KMS-11 (cell line): ENCODE data around the gene HRAS.

Experiments
- H2AFZ ChIP-seq: fragments of 200-600 bp; sonication (generic); 2 replicates; pipeline ENCODE4 v1.6.1; 2016; ENCODE audit warnings: antibody characterized with exemption, mixed run types, low read depth
- H3K27ac ChIP-seq: fragments of 200-600 bp; sonication (generic); 2 replicates; pipeline ENCODE4 v1.6.1; 2016; ENCODE audit warnings: mild to moderate bottlenecking, mixed run types
- H3K27me3 ChIP-seq: fragments of 200-600 bp; sonication (generic); 2 replicates; pipeline ENCODE4 v1.6.1; 2017; ENCODE audit warnings: mild to moderate bottlenecking, low read depth, mixed run types, moderate library complexity; ENCODE audit not compliant: insufficient read depth
- H3K36me3 ChIP-seq: fragments of 200-600 bp; sonication (generic); 2 replicates; pipeline ENCODE4 v1.6.1; 2017; ENCODE audit warnings: mild to moderate bottlenecking, mixed run types; ENCODE audit not compliant: insufficient read depth
- H3K4me1 ChIP-seq: fragments of 200-600 bp; sonication (generic); 2 replicates; pipeline ENCODE4 v1.6.1; 2016; ENCODE audit warnings: mild to moderate bottlenecking, low read depth, mixed run types; ENCODE audit not compliant: poor library complexity, severe bottlenecking
- H3K4me2 ChIP-seq: fragments of 200-600 bp; sonication (generic); 2 replicates; pipeline ENCODE4 v1.7.0; 2016; ENCODE audit warnings: mild to moderate bottlenecking, mixed run types
- H3K4me3 ChIP-seq: fragments of 200-600 bp; sonication (generic); IDR thresholded peaks from 2 replicates; pipeline ENCODE4 v1.6.1; 2017; ENCODE audit warnings: low read depth, low read length, mixed read lengths; ENCODE audit not compliant: insufficient read depth
- H3K79me2 ChIP-seq: fragments of 200-600 bp; sonication (generic); 2 replicates; pipeline ENCODE4 v1.6.1; 2016; ENCODE audit warnings: low read depth, mixed run types; ENCODE audit not compliant: insufficient read depth
- H3K9ac ChIP-seq: fragments of 200-600 bp; sonication (generic); 2 replicates; pipeline ENCODE4 v1.6.1; 2016; ENCODE audit warnings: mild to moderate bottlenecking, mixed run types
- H4K20me1 ChIP-seq: fragments of 200-600 bp; sonication (generic); 2 replicates; pipeline ENCODE4 v1.6.1; 2016; ENCODE audit warnings: mild to moderate bottlenecking, mixed run types; ENCODE audit not compliant: insufficient read depth
- TF ChIP-seq, protein P1 (sequence below): fragments of 200-600 bp; sonication (generic); conservative IDR thresholded peaks from 2 replicates; pipeline ENCODE4 v1.6.1; 2017; ENCODE audit warnings: low read depth, mild to moderate bottlenecking, antibody characterized with exemption, low read length, moderate library complexity, mixed read lengths

HRAS gene

DNA sequence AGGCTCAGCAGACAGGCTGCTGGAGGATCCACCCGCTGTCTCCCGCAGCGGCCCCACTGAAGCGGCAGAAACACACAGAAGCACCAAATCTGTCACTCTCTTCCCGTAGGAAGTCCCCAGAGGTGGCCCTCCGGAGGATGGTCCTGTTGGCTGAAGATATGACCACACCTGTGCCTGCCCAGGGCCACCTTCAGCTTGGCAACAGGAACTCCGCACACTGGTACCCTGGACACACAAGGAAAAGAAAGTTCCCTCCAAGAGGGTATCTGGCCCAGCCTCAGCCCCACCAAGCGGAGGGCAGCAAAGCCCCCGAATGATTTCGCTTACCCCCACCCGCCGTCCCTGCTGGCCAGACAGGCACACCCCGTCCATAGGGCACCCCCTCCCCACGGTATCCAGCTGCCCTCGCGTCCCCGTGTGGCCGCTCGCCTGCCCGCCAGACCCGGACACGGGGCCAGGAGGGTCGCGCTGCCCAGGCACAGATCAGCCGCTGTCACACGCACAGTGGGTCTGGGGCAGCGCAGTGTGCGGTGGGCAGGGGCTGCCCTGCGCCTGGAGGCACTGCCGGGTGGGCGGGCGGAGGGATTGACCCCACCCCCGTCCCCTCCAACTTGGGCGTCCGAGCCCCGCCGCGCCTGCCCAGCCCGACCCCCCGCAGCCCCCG lies 32.4 kb upstream of the HRAS start:
- TF ChIP-seq, protein P1, sequence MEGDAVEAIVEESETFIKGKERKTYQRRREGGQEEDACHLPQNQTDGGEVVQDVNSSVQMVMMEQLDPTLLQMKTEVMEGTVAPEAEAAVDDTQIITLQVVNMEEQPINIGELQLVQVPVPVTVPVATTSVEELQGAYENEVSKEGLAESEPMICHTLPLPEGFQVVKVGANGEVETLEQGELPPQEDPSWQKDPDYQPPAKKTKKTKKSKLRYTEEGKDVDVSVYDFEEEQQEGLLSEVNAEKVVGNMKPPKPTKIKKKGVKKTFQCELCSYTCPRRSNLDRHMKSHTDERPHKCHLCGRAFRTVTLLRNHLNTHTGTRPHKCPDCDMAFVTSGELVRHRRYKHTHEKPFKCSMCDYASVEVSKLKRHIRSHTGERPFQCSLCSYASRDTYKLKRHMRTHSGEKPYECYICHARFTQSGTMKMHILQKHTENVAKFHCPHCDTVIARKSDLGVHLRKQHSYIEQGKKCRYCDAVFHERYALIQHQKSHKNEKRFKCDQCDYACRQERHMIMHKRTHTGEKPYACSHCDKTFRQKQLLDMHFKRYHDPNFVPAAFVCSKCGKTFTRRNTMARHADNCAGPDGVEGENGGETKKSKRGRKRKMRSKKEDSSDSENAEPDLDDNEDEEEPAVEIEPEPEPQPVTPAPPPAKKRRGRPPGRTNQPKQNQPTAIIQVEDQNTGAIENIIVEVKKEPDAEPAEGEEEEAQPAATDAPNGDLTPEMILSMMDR: no peak
- Histone ChIP-seq H3K79me2 (no peaks in the 10 kb centered on the region), H2AFZ (peak overlapping the region; percentile 47), H3K27ac (no peak overlapping the region), H3K27me3 (no peaks in the 10 kb centered on the region), H3K9ac (no peak overlapping the region), H4K20me1 (no peaks in the 10 kb centered on the region), H3K4me2 (peak overlapping the region; percentile 33), H3K4me3 (no peak overlapping the region), H3K4me1 (peaks cover 3% of the 10 kb centered on the region), H3K36me3 (no peaks in the 10 kb centered on the region)

DNA sequence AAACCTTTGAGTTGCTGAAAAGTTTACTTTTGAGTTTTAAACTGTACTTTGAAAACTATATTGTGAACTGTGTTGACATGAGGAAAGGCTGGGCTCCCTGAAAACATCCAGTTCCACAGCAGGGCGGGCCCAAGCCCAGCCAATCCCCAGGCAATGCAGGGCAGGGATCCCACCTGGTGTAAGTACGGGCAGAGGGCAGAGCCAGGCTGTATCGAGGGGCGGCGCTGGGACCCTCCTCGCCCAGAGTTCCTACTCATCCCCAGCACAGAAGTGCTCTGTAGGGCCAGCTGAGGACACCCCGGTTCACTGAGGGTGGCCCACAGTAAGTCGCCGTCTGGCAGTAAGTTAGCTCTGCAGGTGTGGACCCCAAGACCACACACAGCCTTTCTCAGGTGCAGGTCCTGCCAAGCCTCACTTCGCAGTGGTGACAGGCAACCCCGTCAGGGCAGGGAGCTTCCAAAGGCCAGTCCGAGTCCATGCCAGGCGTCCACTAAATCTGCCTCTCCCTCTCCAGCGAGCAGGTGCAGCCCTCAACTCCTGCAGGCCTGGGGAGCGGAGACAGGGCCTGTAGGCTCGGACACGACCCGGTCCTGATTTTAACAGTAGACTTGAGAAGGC lies 31.7 kb upstream of the HRAS start:
- H3K4me1 ChIP-seq: peaks cover 3% of the 10 kb centered on the region
- TF ChIP-seq, protein P1: no peak
- H3K79me2 ChIP-seq: no peaks in the 10 kb centered on the region
- H3K27me3 ChIP-seq: no peaks in the 10 kb centered on the region
- no peak overlapping the region for H3K9ac ChIP-seq
- no peak overlapping the region for H3K4me3 ChIP-seq
- H3K36me3 ChIP-seq: no peaks in the 10 kb centered on the region
- H3K27ac ChIP-seq: no peak overlapping the region
- H3K4me2 ChIP-seq: no peak overlapping the region
- no peak overlapping the region for H2AFZ ChIP-seq
- no peaks in the 10 kb centered on the region for H4K20me1 ChIP-seq

DNA sequence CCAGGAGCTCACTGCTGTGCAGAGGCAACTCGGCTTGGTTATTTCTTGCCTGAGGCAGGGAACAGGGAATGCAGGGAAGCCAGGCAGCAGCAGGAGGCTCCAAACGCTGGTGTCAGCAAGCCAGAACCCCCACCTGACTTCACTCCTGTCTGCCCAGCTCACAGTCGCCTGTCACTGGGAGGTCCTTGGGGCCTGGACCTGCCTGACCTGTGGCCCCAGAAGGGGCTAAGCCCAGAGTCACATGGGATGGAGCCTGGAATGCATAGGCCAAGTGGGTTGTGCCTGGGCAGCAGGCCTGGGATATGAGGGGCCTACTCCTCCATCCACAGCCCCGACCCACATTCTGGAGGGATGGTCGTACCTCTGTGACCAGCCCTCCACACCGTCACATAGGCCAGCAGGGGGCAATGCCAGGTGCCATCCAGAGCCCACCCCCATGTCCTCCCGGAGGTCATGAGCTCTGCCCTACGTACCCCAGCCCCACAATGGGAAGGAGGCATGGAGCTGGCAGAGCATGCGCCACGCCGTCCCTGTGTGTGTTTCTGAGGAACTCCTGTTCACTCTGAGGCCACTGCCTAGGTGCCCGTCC lies 30.6 kb upstream of the HRAS start:
- Histone ChIP-seq H3K4me2 (no peak overlapping the region), H3K27me3 (no peaks in the 10 kb centered on the region), H3K36me3 (no peaks in the 10 kb centered on the region), H2AFZ (no peak overlapping the region), H3K4me1 (peaks cover 6% of the 10 kb centered on the region), H3K9ac (no peak overlapping the region), H3K79me2 (no peaks in the 10 kb centered on the region), H3K27ac (no peak overlapping the region), H4K20me1 (no peaks in the 10 kb centered on the region), H3K4me3 (no peak overlapping the region)
- TF ChIP-seq, protein P1: no peak

DNA sequence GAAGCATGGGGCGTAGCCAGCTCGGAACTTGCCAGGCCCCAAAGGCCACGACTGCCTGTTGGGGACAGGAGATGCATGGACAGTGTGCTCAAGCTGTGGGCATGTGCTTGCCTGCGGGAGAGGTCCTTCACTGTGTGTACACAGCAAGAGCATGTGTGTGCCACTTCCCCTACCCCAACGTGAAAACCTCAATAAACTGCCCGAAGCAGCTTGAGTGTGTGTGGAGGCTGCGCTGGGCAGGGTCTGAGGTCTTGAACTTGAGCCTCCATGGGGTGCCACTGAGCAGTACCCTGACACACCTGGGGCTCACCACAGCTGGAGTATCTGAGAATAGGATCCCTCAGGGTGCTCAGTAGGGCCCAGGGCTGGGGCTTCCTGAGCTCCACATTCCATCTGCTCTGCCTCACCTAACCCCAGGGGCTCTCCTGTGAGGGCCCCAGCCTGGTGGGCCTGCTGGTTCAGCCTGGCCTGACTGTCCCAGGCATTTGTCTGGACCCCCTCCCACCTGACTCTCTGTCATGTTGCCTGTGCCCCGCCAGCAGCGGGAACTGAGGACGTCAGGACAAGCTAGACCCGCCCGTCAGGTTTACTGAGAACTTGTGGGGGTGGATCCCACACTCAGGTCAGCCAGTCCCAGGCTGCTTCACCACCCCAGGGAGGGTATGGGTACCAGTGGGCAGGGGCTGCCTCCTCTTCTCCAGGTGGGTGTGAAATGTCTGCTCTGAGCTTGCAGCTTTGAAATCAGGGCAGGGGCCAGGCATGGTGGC lies 28.6 kb upstream of the HRAS start:
- TF ChIP-seq, protein P1: no peak
- Histone ChIP-seq H3K9ac (no peak overlapping the region), H3K4me2 (no peak overlapping the region), H3K79me2 (no peaks in the 10 kb centered on the region), H3K27me3 (no peaks in the 10 kb centered on the region), H3K4me1 (peaks cover 13% of the 10 kb centered on the region), H2AFZ (no peak overlapping the region), H4K20me1 (no peaks in the 10 kb centered on the region), H3K27ac (no peak overlapping the region), H3K36me3 (no peaks in the 10 kb centered on the region), H3K4me3 (no peak overlapping the region)
